ENCODE results near the gene COL7A1.

The COL7A1 gene

GRCh38 chr3:48528048-48528447 is 67.1 kb downstream of the COL7A1 start:
- Histone ChIP-seq H2AFZ (ENCODE audit: low read depth, low read length) (no peak overlapping the region), H3K4me3 (ENCODE audit: low read length) (no peak overlapping the region), H3K36me3 (ENCODE audit: insufficient read depth, low read length) (peaks cover 21% of the 10 kb centered on the region), H3K27me3 (ENCODE audit: insufficient read depth, low read length) (no peaks in the 10 kb centered on the region), H3K4me1 (ENCODE audit: insufficient read depth, low read length) (no peaks in the 10 kb centered on the region), H3K9me3 (ENCODE audit: low read length) (peaks cover 2% of the 10 kb centered on the region)

GRCh38 chr3:48524970-48525369 is 70.2 kb downstream of the COL7A1 start:
- peaks cover 2% of the 10 kb centered on the region for H3K9me3 ChIP-seq (ENCODE audit: low read length)
- H3K27me3 ChIP-seq (ENCODE audit: insufficient read depth, low read length), result no peaks in the 10 kb centered on the region
- no peak overlapping the region for H3K4me3 ChIP-seq (ENCODE audit: low read length)
- H3K4me1 ChIP-seq (ENCODE audit: insufficient read depth, low read length), result no peaks in the 10 kb centered on the region
- no peak overlapping the region for H2AFZ ChIP-seq (ENCODE audit: low read depth, low read length)
- peaks cover 9% of the 10 kb centered on the region for H3K36me3 ChIP-seq (ENCODE audit: insufficient read depth, low read length)

- no peaks in the 10 kb centered on the region for H3K27me3 ChIP-seq (ENCODE audit: insufficient read depth, low read length)
- H3K4me1 ChIP-seq (ENCODE audit: insufficient read depth, low read length), result no peaks in the 10 kb centered on the region
- no peaks in the 10 kb centered on the region for H3K9me3 ChIP-seq (ENCODE audit: low read length)
Measured at GRCh38 chr3:48521635-48522034, 73.5 kb downstream of the COL7A1 start.

GRCh38 chr3:48519277-48519643 is 75.9 kb downstream of the COL7A1 start:
- H3K4me3 ChIP-seq (ENCODE audit: low read length), result no peak overlapping the region
- no peaks in the 10 kb centered on the region for H3K9me3 ChIP-seq (ENCODE audit: low read length)
- no peaks in the 10 kb centered on the region for H3K27me3 ChIP-seq (ENCODE audit: insufficient read depth, low read length)

More at GRCh38 chr3:48521635-48522034, 73.5 kb downstream of the COL7A1 start:
- H2AFZ ChIP-seq (ENCODE audit: low read depth, low read length), result no peak overlapping the region
- peaks cover 4% of the 10 kb centered on the region for H3K36me3 ChIP-seq (ENCODE audit: insufficient read depth, low read length)
- H3K4me3 ChIP-seq (ENCODE audit: low read length), result no peak overlapping the region

GRCh38 chr3:48518638-48519276 is 76.4 kb downstream of the COL7A1 start:
- Histone ChIP-seq H2AFZ (ENCODE audit: low read depth, low read length) (no peak overlapping the region), H3K36me3 (ENCODE audit: insufficient read depth, low read length) (peaks cover 4% of the 10 kb centered on the region), H3K4me3 (ENCODE audit: low read length) (no peak overlapping the region), H3K4me1 (ENCODE audit: insufficient read depth, low read length) (no peaks in the 10 kb centered on the region), H3K27me3 (ENCODE audit: insufficient read depth, low read length) (no peaks in the 10 kb centered on the region), H3K9me3 (ENCODE audit: low read length) (no peaks in the 10 kb centered on the region)

More at GRCh38 chr3:48519277-48519643, 75.9 kb downstream of the COL7A1 start:
- Histone ChIP-seq H3K36me3 (ENCODE audit: insufficient read depth, low read length) (peaks cover 4% of the 10 kb centered on the region), H2AFZ (ENCODE audit: low read depth, low read length) (no peak overlapping the region), H3K4me1 (ENCODE audit: insufficient read depth, low read length) (no peaks in the 10 kb centered on the region)

GRCh38 chr3:48518069-48518468 is 77.1 kb downstream of the COL7A1 start:
- Histone ChIP-seq H2AFZ (ENCODE audit: low read depth, low read length) (no peak overlapping the region), H3K4me3 (ENCODE audit: low read length) (no peak overlapping the region), H3K36me3 (ENCODE audit: insufficient read depth, low read length) (no peaks in the 10 kb centered on the region)

GRCh38 chr3:48516571-48516970 is 78.6 kb downstream of the COL7A1 start:
- Histone ChIP-seq H3K4me1 (ENCODE audit: insufficient read depth, low read length) (no peaks in the 10 kb centered on the region), H2AFZ (ENCODE audit: low read depth, low read length) (no peak overlapping the region), H3K27me3 (ENCODE audit: insufficient read depth, low read length) (no peaks in the 10 kb centered on the region), H3K4me3 (ENCODE audit: low read length) (no peak overlapping the region), H3K36me3 (ENCODE audit: insufficient read depth, low read length) (no peaks in the 10 kb centered on the region), H3K9me3 (ENCODE audit: low read length) (no peaks in the 10 kb centered on the region)

More at GRCh38 chr3:48518069-48518468, 77.1 kb downstream of the COL7A1 start:
- Histone ChIP-seq H3K27me3 (ENCODE audit: insufficient read depth, low read length) (no peaks in the 10 kb centered on the region), H3K4me1 (ENCODE audit: insufficient read depth, low read length) (no peaks in the 10 kb centered on the region), H3K9me3 (ENCODE audit: low read length) (no peaks in the 10 kb centered on the region)

- Histone ChIP-seq H3K27me3 (ENCODE audit: insufficient read depth, low read length) (no peaks in the 10 kb centered on the region), H3K36me3 (ENCODE audit: insufficient read depth, low read length) (no peaks in the 10 kb centered on the region), H3K4me3 (ENCODE audit: low read length) (no peak overlapping the region), H2AFZ (ENCODE audit: low read depth, low read length) (no peak overlapping the region), H3K9me3 (ENCODE audit: low read length) (no peaks in the 10 kb centered on the region), H3K4me1 (ENCODE audit: insufficient read depth, low read length) (no peaks in the 10 kb centered on the region)
Measured at GRCh38 chr3:48514431-48515227, 80.5 kb downstream of the COL7A1 start.

Data from neuron (in vitro differentiated cells).